NT2/D1 (cell line): ENCODE measurements around the gene NXPH1.

Source experiments
- YY1 ChIP-seq: IDR thresholded peaks from 2 replicates; pipeline ENCODE4 v1.6.1; 2011; ENCODE audit not compliant: insufficient read length, insufficient read depth
- ZNF274 ChIP-seq: IDR thresholded peaks from 2 replicates; pipeline ENCODE4 v1.6.1; 2011; ENCODE audit warnings: mild to moderate bottlenecking, low read depth, low read length

DNA sequence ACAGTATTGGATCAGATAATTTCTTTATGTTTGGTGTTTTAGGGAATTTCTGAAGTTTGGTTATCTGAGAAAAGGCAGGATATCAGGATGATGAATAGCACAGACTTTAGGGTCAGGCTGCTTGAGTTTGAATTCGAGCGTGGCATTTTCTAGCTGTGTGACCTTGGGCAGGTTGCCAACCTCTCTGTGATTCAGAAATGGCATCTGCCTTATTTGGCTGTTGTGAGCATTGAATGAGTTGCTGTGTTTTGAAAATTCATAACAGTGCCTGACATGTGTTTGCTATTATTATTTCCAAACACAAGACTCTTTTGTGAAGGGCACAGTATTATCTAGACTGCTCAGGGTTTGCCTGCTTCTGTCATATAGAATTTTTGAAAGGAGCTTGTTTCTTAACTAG, 66.9 kb downstream of the NXPH1 start:
- TF ChIP-seq YY1 = no peak
- TF ChIP-seq ZNF274 = no peak
